Vagina (tissue), 2 donors: ENCODE measurements around the gene TFCP2L1. TPM values are rescaled to one million over a fixed set of nuclear protein-coding genes. Genes with fewer than 3 reads are reported as not detected.

Source experiments
- DNase-seq, 2 donors: peaks; one replicate each; pipeline ENCODE4 v3.0.0-alpha.2; 2017; ENCODE audit errors: extremely low spot score in 2 of 2
- H3K27ac ChIP-seq: fragments of 200-600 bp; sonication (generic); one replicate; pipeline ENCODE4 v1.5.1; 2019
- H3K27me3 ChIP-seq: fragments of 200-600 bp; sonication (generic); one replicate; pipeline ENCODE4 v1.5.1; 2019
- H3K36me3 ChIP-seq, 2 donors: fragments of 200-600 bp; sonication (generic); one replicate each; pipeline ENCODE4 v1.5.1; 2017 to 2019
- H3K4me1 ChIP-seq: fragments of 200-600 bp; sonication (generic); one replicate; pipeline ENCODE4 v1.5.1; 2019
- H3K4me3 ChIP-seq, 2 donors: fragments of 200-600 bp; sonication (generic); 1 replicate in 1 of 2; 2 replicates in 1 of 2; pipeline ENCODE4 v1.5.1; 2016 to 2019
- H3K9me3 ChIP-seq: fragments of 200-600 bp; sonication (generic); one replicate; pipeline ENCODE4 v1.5.1; 2019
- POLR2A ChIP-seq, 2 donors: fragments of 450-650 bp; IDR thresholded peaks; one replicate each; pipeline ENCODE4 v1.6.1; 2017; ENCODE audit warnings: antibody characterized with exemption in 2 of 2, mild to moderate bottlenecking in 2 of 2, moderate library complexity in 2 of 2
- POLR2AphosphoS5 ChIP-seq, 2 donors: sonication (generic); formaldehyde crosslinking; IDR thresholded peaks; one replicate each; pipeline ENCODE4 v1.9.0; 2017; ENCODE audit warnings: antibody characterized with exemption in 2 of 2, mild to moderate bottlenecking in 2 of 2, low read depth in 1 of 2; ENCODE audit not compliant: insufficient read depth in 1 of 2
- intact Hi-C: fragments of 100-400 bp; cut with DNase I; formaldehyde crosslinking; loops from one replicate; pipeline ENCODE4 v1.15.1; 2023
- total RNA-seq: library from RNA; depleted of rRNA; stranded (reverse); fragments of >200 nt; gene quantifications from one replicate; pipeline ENCODE4 v1.2.3, GENCODE V29; 2016
- TF ChIP-seq, protein P1 (sequence below), 3 experiments: fragments of 450-650 bp in 2 of 3; fragments of 200-600 bp in 1 of 3; sonication (generic) in 1 of 3; IDR thresholded peaks; one replicate each; pipeline ENCODE4 v1.5.1; 2017 to 2019; ENCODE audit warnings: antibody characterized with exemption in 3 of 3, mild to moderate bottlenecking in 2 of 3, moderate library complexity in 2 of 3

Gene TFCP2L1
- total RNA-seq, 1 donor from 2014 or later = 32.7 TPM

DNA sequence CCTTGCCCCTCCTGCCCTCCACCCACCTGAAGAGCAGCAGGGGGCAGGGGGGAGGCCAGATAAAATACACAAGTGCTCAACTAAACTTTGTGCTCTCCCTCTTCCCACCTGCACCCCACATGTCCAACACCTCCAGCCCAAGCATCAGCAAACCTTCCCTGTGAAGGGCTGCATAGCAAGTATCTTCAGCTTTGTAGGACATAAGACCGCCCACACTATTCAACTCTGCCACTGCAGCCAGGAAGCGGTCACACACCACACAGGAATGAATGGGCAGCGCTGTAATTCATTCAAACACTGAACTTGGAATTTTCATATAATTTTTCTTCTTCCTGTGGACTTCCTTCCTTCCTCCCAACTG is 27.5 kb downstream of the TFCP2L1 start:
- no peak for DNase-seq
- H3K4me3 ChIP-seq = no peak overlapping the region
- H3K9me3 ChIP-seq = no peaks in the 10 kb centered on the region
- no peak for TF ChIP-seq POLR2AphosphoS5 (IDR thresholded peaks at IDR 0.05; ENCODE audit: insufficient read depth in 1 of 2, low read depth in 1 of 2)
- TF ChIP-seq, protein P1, sequence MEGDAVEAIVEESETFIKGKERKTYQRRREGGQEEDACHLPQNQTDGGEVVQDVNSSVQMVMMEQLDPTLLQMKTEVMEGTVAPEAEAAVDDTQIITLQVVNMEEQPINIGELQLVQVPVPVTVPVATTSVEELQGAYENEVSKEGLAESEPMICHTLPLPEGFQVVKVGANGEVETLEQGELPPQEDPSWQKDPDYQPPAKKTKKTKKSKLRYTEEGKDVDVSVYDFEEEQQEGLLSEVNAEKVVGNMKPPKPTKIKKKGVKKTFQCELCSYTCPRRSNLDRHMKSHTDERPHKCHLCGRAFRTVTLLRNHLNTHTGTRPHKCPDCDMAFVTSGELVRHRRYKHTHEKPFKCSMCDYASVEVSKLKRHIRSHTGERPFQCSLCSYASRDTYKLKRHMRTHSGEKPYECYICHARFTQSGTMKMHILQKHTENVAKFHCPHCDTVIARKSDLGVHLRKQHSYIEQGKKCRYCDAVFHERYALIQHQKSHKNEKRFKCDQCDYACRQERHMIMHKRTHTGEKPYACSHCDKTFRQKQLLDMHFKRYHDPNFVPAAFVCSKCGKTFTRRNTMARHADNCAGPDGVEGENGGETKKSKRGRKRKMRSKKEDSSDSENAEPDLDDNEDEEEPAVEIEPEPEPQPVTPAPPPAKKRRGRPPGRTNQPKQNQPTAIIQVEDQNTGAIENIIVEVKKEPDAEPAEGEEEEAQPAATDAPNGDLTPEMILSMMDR (IDR thresholded peaks at IDR 0.05) = no peak
- no peak for TF ChIP-seq POLR2A (IDR thresholded peaks at IDR 0.05)
- peaks cover 25% of the 10 kb centered on the region for H3K4me1 ChIP-seq
- no peak overlapping the region for H3K27ac ChIP-seq
- H3K36me3 ChIP-seq = no peaks in the 10 kb centered on the region
- intact Hi-C loops = no loop called here
- no peaks in the 10 kb centered on the region for H3K27me3 ChIP-seq

DNA sequence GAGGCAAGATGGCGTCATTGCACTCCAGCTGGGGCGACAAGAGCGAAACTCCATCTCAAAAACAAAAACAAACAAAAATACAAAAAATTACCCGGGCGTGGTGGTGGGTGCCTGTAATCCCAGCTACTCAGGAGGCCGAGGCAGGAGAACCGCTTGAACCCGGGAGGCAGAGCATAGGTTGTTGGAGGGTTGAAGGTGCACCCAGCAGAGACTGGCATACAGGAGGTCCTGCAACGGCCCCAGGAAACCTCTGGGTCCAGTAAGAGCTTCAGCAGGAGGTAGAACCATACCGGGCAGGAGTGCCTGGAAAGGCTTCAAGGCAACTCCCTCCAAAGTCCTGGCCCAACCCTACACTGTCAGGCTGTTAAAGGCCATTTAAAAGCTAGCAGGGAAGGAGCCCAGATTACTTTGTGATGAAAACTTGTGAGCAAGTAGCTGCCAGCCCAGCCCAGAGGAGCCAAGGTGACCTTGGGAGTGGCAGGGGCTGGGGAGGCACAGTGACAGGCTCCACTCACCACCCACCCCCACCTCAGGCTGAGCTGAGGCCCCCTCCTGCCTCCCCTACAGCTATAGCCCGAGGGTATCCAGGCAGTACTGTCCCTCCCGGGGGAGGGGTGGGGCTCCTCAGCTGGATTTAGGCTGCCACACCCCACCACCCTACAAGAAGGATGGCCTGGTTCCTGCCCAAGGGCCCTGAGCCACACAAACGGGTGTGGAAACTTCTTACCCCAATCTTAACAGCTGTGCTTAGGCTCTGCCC is 28.1 kb downstream of the TFCP2L1 start:
- intact Hi-C loops = no loop called here
- no peak overlapping the region for H3K27ac ChIP-seq

DNA sequence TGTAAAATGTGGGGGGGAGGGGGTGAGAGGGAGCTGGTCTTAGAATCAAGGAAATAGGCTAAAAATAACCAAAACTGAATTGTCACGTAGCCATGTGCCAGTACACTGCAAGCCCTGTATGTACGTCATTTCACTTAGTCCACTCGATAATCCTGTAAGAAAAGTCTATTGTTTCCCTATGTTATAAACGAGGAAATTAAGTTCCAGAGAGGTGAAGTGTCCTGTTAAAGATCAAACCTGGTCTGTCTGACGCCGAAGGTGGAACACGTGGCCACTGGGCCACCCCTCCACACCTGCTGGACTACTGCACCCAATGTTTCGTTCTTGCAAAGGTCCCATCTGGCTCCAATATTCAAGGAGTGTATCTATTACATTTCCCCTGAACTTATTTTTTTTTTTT is 29.6 kb downstream of the TFCP2L1 start:
- Histone ChIP-seq H3K9me3 (no peaks in the 10 kb centered on the region), H3K27me3 (no peaks in the 10 kb centered on the region), H3K27ac (no peak overlapping the region), H3K4me3 (no peak overlapping the region), H3K36me3 (no peaks in the 10 kb centered on the region), H3K4me1 (peaks cover 20% of the 10 kb centered on the region)
- intact Hi-C loops = no loop called here
- DNase-seq = no peak
- no peak for TF ChIP-seq POLR2A (IDR thresholded peaks at IDR 0.05)
- TF ChIP-seq POLR2AphosphoS5 (IDR thresholded peaks at IDR 0.05; ENCODE audit: insufficient read depth in 1 of 2, low read depth in 1 of 2) = no peak
- TF ChIP-seq, protein P1 (IDR thresholded peaks at IDR 0.05) = no peak

More for the DNA sequence above, 28.1 kb downstream of the TFCP2L1 start:
- peaks cover 25% of the 10 kb centered on the region for H3K4me1 ChIP-seq
- no peaks in the 10 kb centered on the region for H3K9me3 ChIP-seq
- H3K36me3 ChIP-seq = no peaks in the 10 kb centered on the region
- H3K4me3 ChIP-seq = no peak overlapping the region
- no peak for DNase-seq
- H3K27me3 ChIP-seq = no peaks in the 10 kb centered on the region
- TF ChIP-seq, protein P1 (IDR thresholded peaks at IDR 0.05) = no peak
- TF ChIP-seq POLR2A (IDR thresholded peaks at IDR 0.05) = no peak
- no peak for TF ChIP-seq POLR2AphosphoS5 (IDR thresholded peaks at IDR 0.05; ENCODE audit: insufficient read depth in 1 of 2, low read depth in 1 of 2)

DNA sequence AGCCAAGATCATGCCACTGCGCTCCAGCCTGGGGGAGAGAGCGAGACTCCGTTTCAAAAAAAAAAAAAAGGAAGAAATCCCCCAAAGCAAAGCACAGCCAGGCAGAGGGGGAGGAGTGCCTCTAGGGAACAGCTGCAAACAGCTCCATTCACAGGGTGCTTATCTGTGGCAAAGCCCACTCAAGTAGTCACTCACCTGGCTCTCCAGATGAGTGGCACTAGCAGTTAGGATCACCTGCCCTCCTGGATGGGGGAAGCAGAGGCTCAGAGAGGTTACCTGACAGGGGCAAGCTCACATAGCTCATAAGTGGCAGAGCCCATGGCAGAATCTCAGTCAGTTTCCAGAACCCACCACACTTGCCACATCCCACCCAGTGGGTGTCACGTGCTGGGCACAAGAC is 30.3 kb downstream of the TFCP2L1 start:
- DNase-seq = no peak
- intact Hi-C loops = no loop called here
- Histone ChIP-seq H3K4me1 (peaks cover 18% of the 10 kb centered on the region), H3K27me3 (no peaks in the 10 kb centered on the region), H3K27ac (no peak overlapping the region), H3K4me3 (no peak overlapping the region), H3K9me3 (no peaks in the 10 kb centered on the region), H3K36me3 (no peaks in the 10 kb centered on the region)
- TF ChIP-seq POLR2A (IDR thresholded peaks at IDR 0.05) = no peak
- no peak for TF ChIP-seq POLR2AphosphoS5 (IDR thresholded peaks at IDR 0.05; ENCODE audit: insufficient read depth in 1 of 2, low read depth in 1 of 2)
- TF ChIP-seq, protein P1 (IDR thresholded peaks at IDR 0.05) = no peak

DNA sequence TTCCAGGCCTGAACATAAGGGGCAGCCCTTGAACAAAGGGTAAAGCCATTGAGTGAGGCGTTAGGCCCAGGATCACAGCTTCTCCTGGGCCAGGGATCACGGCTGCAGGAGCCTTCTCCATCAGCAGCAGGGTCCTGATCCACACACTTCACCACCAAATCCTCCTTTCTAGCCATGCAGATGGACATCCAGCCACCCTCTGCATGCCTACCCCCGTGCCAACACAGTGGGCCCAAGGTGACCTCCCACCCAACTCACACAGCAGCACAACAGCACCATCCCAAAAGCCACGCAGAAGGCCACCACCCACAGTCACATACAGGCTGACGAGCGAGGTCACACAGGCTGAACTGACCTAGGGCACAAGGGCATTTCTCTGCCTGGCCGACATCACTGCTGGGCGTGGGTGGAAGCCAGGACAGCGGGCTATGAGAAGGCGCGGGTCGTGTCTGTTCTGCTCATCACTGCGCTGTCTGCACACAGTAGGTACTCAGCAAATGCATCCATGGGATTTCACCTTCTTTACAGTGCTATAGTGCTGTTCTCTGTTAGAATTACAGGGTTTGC is 31.2 kb downstream of the TFCP2L1 start:
- no peak overlapping the region for H3K4me3 ChIP-seq
- H3K4me1 ChIP-seq = peaks cover 18% of the 10 kb centered on the region
- intact Hi-C loops = no loop called here
- no peak for DNase-seq
- TF ChIP-seq POLR2AphosphoS5 (IDR thresholded peaks at IDR 0.05; ENCODE audit: insufficient read depth in 1 of 2, low read depth in 1 of 2) (no peak), POLR2A (IDR thresholded peaks at IDR 0.05) (no peak)
- TF ChIP-seq, protein P1 (IDR thresholded peaks at IDR 0.05) = no peak
- no peaks in the 10 kb centered on the region for H3K27me3 ChIP-seq
- no peak overlapping the region for H3K27ac ChIP-seq
- H3K36me3 ChIP-seq = no peaks in the 10 kb centered on the region
- no peaks in the 10 kb centered on the region for H3K9me3 ChIP-seq
